ENCODE data around the gene GAREM2. TPM values are rescaled to one million over a fixed set of nuclear protein-coding genes. Genes with fewer than 3 reads are reported as not detected.

The GAREM2 gene
- total and polyA plus RNA-seq, 9 of the 15 experiments (the other 6 are each of a cell fraction or from before 2014, with no cell fraction given) = 1.7 to 12.4 (median 2.5) TPM

- Histone ChIP-seq H3K4me2 (ENCODE audit: insufficient read depth, low read length) (no peak overlapping the region), H3K9me3 (replicated peaks; ENCODE audit: control insufficient read depth, insufficient read depth, low read depth, low read length) (no peaks in the 10 kb centered on the region), H2AFZ (ENCODE audit: low read depth, low read length) (no peak overlapping the region), H3K9me1 (ENCODE audit: control insufficient read depth, insufficient read depth, low read length) (no peaks in the 10 kb centered on the region), H3K4me1 (replicated peaks in 1 of 2; ENCODE audit: control insufficient read depth in 2 of 2, insufficient read depth in 2 of 2, low read length in 2 of 2) (peaks cover 0 to 48% of the 10 kb centered on the region in 2 experiments; a peak in 2 of 5 replicates), H4K20me1 (replicated peaks; ENCODE audit: control insufficient read depth, insufficient read depth, low read length) (no peaks in the 10 kb centered on the region), H3K4me3 (peak overlapping the region; percentile 47), H3K27ac (ENCODE audit: extremely low read depth, low read depth, low read length) (no peak overlapping the region), H3K36me3 (ENCODE audit: control insufficient read depth, insufficient read depth, low read length) (no peaks in the 10 kb centered on the region), H3K9ac (ENCODE audit: insufficient read depth in 1 of 2, low read depth in 2 of 2, low read length in 2 of 2) (peak overlapping the region in 1 of 2 experiments; percentile 92; a peak in 1 of 4 replicates), H3K27me3 (ENCODE audit: control insufficient read depth in 2 of 2, insufficient read depth in 2 of 2, low read length in 2 of 2) (no peaks in the 10 kb centered on the region), H3K79me2 (ENCODE audit: control insufficient read depth, insufficient read depth, low read length) (no peaks in the 10 kb centered on the region)
- TF ChIP-seq, protein P1, sequence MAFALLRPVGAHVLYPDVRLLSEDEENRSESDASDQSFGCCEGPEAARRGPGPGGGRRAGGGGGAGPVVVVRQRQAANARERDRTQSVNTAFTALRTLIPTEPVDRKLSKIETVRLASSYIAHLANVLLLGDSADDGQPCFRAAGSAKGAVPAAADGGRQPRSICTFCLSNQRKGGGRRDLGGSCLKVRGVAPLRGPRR (CRISPR knock-in tag; IDR thresholded peaks at IDR 0.05) = no peak
- peak; percentile 19 for TF ChIP-seq HMGN3 (IDR thresholded peaks at IDR 0.05; ENCODE audit: borderline replicate concordance, extremely low read depth, insufficient read length, low read depth, low read length)
- no peak for FAIRE-seq
- peak in 2 of 4 experiments; percentile 4 to 18 for DNase-seq (ENCODE audit: extremely low read depth in 1 of 4, low spot score in 3 of 4)
- intact Hi-C loops (cut with micrococcal nuclease) = loop anchor here (5.0 kb wide), 1 partner anchor 293 kb away; no protein-coding TSS in a partner anchor
- no peak for ATAC-seq
- BruUV-seq (replicated peaks) = TSS peak; percentile 61
- CTCF ChIA-PET (ENCODE audit: low intra/inter-chr PET ratio) = no interaction called here
- 79% methylated on average over 34 of the region's 46 CpGs for WGBS (ENCODE audit: insufficient coverage, low coverage, missing lambda C conversion rate)
- POLR2A ChIA-PET = interaction anchor here (0.6 kb wide), 1 partner anchor 140 kb away, joined by 5 read pairs; no protein-coding TSS in a partner anchor
- in situ Hi-C loops (cut with MboI) = no loop called here
Measured at GRCh38 chr2:26173776-26174482, 1.0 kb downstream of the GAREM2 start.
